Measurements from ENCODE around the gene MBD2. TPM values are rescaled to one million over a fixed set of nuclear protein-coding genes. Genes with fewer than 3 reads are reported as not detected.
"Not testable (repeated sequence)": the region's sequence is repeated elsewhere in the genome, so short reads cannot be mapped to it uniquely, and the experiment has no call there.

The MBD2 gene
- total RNA-seq, 1 donor from 2014 or later: 150 TPM

DNA sequence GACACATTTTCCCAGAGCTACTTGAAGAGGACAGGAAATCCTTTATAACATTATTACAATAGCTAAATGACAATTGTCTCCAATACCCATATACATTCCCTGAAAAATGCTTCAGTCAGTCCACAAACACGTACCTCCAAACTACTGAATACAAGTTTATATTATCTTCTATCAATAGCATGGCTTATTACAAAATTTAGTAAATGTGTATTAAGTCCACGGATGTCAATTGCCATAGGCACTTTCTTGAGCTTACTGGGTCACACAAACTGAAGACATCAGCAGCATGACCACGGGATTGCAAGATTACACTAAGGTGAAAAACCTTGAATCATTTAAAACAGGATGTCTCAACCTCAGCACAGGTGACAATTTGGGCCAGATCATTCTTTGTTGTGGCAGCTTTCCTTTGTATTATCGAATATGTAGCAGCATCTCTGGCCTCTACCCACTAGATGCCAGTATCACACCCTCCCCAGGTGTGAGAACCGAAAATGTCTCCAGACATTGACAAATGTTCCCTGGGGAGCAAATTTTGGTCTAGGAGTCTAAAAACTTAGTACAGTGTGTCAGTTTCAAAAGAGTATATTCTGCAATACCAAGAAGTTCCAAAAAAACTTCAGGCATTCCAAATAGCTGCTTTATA is 1.4 kb downstream of the MBD2 start:
- H3K36me3 Mint-ChIP-seq (ENCODE audit: low read depth): peaks cover 16% of the 10 kb centered on the region
- H3K27ac Mint-ChIP-seq: peak overlapping the region; percentile 92

DNA sequence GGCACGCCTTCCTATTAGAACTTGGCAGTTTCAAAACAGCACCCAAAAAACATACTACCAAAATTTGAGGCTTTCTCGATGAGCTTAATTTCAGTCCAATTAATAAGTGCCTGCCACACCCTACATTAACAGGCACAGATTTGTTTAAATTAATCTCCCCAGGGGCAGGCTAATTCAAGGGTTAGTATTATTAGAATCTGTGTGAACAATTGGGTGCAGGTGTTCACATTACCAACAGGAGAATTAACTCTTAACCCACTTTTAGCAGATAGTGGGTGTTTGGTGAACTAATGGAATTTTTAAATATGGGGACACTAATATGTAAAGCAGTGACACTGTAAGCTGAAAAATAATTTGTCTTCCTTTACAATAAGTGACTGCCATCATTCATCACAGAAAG is 4.1 kb downstream of the MBD2 start:
- TF ChIP-seq, protein P1, sequence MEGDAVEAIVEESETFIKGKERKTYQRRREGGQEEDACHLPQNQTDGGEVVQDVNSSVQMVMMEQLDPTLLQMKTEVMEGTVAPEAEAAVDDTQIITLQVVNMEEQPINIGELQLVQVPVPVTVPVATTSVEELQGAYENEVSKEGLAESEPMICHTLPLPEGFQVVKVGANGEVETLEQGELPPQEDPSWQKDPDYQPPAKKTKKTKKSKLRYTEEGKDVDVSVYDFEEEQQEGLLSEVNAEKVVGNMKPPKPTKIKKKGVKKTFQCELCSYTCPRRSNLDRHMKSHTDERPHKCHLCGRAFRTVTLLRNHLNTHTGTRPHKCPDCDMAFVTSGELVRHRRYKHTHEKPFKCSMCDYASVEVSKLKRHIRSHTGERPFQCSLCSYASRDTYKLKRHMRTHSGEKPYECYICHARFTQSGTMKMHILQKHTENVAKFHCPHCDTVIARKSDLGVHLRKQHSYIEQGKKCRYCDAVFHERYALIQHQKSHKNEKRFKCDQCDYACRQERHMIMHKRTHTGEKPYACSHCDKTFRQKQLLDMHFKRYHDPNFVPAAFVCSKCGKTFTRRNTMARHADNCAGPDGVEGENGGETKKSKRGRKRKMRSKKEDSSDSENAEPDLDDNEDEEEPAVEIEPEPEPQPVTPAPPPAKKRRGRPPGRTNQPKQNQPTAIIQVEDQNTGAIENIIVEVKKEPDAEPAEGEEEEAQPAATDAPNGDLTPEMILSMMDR (IDR thresholded peaks at IDR 0.05): no peak
- Mint-ChIP-seq H3K27ac (peak overlapping the region; percentile 80), H3K27me3 (no peaks in the 10 kb centered on the region), H3K9me3 (no peaks in the 10 kb centered on the region), H3K4me3 (peak overlapping the region; percentile 58), H3K4me1 (peaks cover 79% of the 10 kb centered on the region), H3K36me3 (ENCODE audit: low read depth) (peaks cover 16% of the 10 kb centered on the region)
- DNase-seq (no peak), ATAC-seq (ENCODE audit: low read depth) (no peak)
- ChIA-PET CTCF (interaction anchor here (1.0 to 4.7 kb wide), 2 partner anchors 50 to 172 kb away, joined by 4 to 94 read pairs; partner anchors contain the start of gene POLI), POLR2A (interaction anchor here (4.1 kb wide), 1 partner anchor 50 kb away, joined by 70 read pairs; the partner anchor contains the start of gene POLI)
- intact Hi-C loops (cut with micrococcal nuclease): loop anchor here (1.0 to 10.0 kb wide), 3 partner anchors 10 to 1044 kb away; no protein-coding TSS in a partner anchor

More for the DNA sequence above, 1.4 kb downstream of the MBD2 start:
- CTCF ChIA-PET: interaction anchor here (0.8 to 4.7 kb wide), 15 partner anchors 8 to 169 kb away, joined by 3 to 94 read pairs (median 3); partner anchors contain the start of genes C18orf54, POLI and STARD6
- Mint-ChIP-seq H3K9me3 (no peaks in the 10 kb centered on the region), H3K4me1 (peaks cover 58% of the 10 kb centered on the region), H3K27me3 (no peaks in the 10 kb centered on the region), H3K4me3 (peak overlapping the region; percentile 92)
- TF ChIP-seq, protein P1 (IDR thresholded peaks at IDR 0.05): no peak
- no peak for DNase-seq
- POLR2A ChIA-PET: interaction anchor here (1.0 to 4.1 kb wide), 8 partner anchors 10 to 135 kb away, joined by 3 to 70 read pairs (median 6); partner anchors contain the start of genes C18orf54 and POLI
- intact Hi-C loops (cut with micrococcal nuclease): loop anchor here (1.0 to 10.0 kb wide), 5 partner anchors 27 to 1042 kb away; no protein-coding TSS in a partner anchor
- peak; percentile 21 for ATAC-seq (ENCODE audit: low read depth)

DNA sequence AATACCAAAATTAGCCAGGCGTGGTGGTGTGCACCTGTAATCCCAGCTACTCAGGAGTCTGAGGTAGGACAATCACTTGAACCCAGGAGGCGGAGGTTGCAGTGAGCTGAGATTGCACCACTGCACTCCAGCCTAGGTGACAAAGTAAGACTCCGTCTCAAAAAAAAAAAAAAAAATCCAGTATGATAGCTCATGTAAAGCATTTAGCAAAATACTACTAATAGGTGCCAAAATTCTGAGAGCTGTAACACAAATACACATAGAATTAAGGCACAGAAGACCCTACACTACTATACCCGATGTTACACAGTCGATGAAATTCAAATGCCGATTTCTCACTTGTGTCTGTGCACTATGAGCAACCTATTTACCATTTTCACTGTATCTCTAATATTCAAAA is 5.7 kb downstream of the MBD2 start:
- DNase-seq; H3K27ac Mint-ChIP-seq; H3K9me3 Mint-ChIP-seq; intact Hi-C loops (cut with micrococcal nuclease); H3K27me3 Mint-ChIP-seq; ATAC-seq (ENCODE audit: low read depth): not testable (repeated sequence)
- CTCF ChIA-PET: interaction anchor here (1.7 kb wide), 1 partner anchor 51 kb away, joined by 4 read pairs; the partner anchor contains the start of gene POLI
- peak overlapping the region; percentile 32 for H3K4me3 Mint-ChIP-seq
- POLR2A ChIA-PET: interaction anchor here (1.5 kb wide), 1 partner anchor 51 kb away, joined by 5 read pairs; no protein-coding TSS in a partner anchor
- peaks cover 88% of the 10 kb centered on the region for H3K4me1 Mint-ChIP-seq
- H3K36me3 Mint-ChIP-seq (ENCODE audit: low read depth): peaks cover 21% of the 10 kb centered on the region

DNA sequence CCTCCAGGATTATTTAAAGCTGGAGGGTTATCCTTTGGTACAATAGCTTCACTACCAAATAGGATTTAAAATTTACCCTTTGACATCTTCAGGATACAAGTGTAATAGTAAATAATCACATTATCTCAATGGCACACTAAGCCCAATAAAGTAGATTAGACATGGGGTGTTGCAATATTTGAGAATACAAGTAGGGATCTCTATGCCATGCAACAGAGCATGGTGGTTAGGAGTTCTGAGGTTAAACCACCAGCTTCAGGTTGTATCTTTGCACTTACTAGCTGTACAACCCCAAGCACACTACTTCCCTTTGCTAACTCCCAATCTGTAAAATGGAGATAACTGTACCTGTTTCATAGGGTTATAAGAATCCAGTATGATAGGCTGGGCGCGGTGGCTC is 6.2 kb downstream of the MBD2 start:
- TF ChIP-seq, protein P1 (IDR thresholded peaks at IDR 0.05): no peak
- DNase-seq (no peak), ATAC-seq (ENCODE audit: low read depth) (no peak)
- Mint-ChIP-seq H3K27ac (no peak overlapping the region), H3K27me3 (no peaks in the 10 kb centered on the region), H3K36me3 (ENCODE audit: low read depth) (peaks cover 17% of the 10 kb centered on the region), H3K9me3 (no peaks in the 10 kb centered on the region), H3K4me1 (peaks cover 88% of the 10 kb centered on the region), H3K4me3 (no peak overlapping the region)
- POLR2A ChIA-PET: interaction anchor here (0.6 to 1.5 kb wide), 3 partner anchors 29 to 52 kb away, joined by 3 to 5 read pairs (median 4); no protein-coding TSS in a partner anchor
- CTCF ChIA-PET: interaction anchor here (1.7 kb wide), 1 partner anchor 51 kb away, joined by 4 read pairs; the partner anchor contains the start of gene POLI
- intact Hi-C loops (cut with micrococcal nuclease): no loop called here

DNA sequence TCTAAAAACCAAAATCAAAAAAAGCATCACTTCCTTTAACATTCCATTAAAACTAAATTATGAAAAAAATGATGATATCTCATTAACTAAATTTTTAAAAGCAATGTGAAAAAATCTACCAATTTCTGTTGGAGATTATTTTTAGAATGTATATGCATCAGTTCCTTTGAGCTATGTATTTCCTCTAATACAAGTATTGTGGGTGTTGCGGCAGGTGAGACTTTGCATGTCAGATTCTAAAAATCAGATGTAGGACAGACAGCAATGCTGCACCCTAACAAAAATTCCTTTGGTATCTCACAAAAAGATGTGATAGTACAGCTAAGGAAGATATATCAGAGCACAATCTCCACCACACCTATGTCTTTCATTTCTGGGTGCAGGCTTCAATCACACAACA is 6.8 kb downstream of the MBD2 start:
- intact Hi-C loops (cut with micrococcal nuclease): no loop called here
- Mint-ChIP-seq H3K4me3 (peak overlapping the region; percentile 24), H3K36me3 (ENCODE audit: low read depth) (peaks cover 17% of the 10 kb centered on the region), H3K27me3 (no peaks in the 10 kb centered on the region), H3K4me1 (peaks cover 84% of the 10 kb centered on the region), H3K9me3 (no peaks in the 10 kb centered on the region), H3K27ac (peak overlapping the region; percentile 71)
- DNase-seq: no peak
- CTCF ChIA-PET: interaction anchor here (1.7 kb wide), 1 partner anchor 52 kb away, joined by 4 read pairs; the partner anchor contains the start of gene POLI
- TF ChIP-seq, protein P1 (IDR thresholded peaks at IDR 0.05): no peak
- POLR2A ChIA-PET: interaction anchor here (0.6 to 1.3 kb wide), 2 partner anchors 29 to 51 kb away, joined by 3 to 4 read pairs; no protein-coding TSS in a partner anchor
- ATAC-seq (ENCODE audit: low read depth): no peak
